A549 treated with CpdA at 1 μM for 4 hours (cell line): Measurements from ENCODE around the gene ALDH2. TPM values are rescaled to one million over a fixed set of nuclear protein-coding genes. Genes with fewer than 3 reads are reported as not detected.

Experiments used
- total RNA-seq: library from RNA; stranded (reverse); fragments of 200-300 nt; extraction: Qiagen RNA extraction; gene quantifications from 5 replicates; pipeline ENCODE4 v1.2.3, GENCODE V29; 2022; ENCODE audit warnings: low read depth

Gene ALDH2
- 72.5 to 94.0 TPM (median 90.8 TPM) in 5 replicates for total RNA-seq

GRCh38 chr12:111766608-111767361 is at the start of gene ALDH2:
ALDH2 (plus strand) TSS chr12:111766933; CDS start chr12:111766983, 50 bp downstream.

GRCh38 chr12:111841750-111842555 is 75.2 kb downstream of the ALDH2 start, which contains the start of gene MAPKAPK5:
MAPKAPK5 (plus strand) TSS chr12:111842228; CDS start chr12:111842734, 506 bp downstream.

Other genes with a start within 250 kb of the ALDH2 start
- 37.8 to 48.6 TPM (median 41.4 TPM) in 5 replicates for gene ATXN2, start 167.6 kb upstream of the ALDH2 start, total RNA-seq
- gene BRAP, start 81.0 kb upstream of the ALDH2 start, total RNA-seq, result 13.4 to 14.3 TPM (median 13.7 TPM) in 5 replicates
- 9.0 to 12.6 TPM (median 11.2 TPM) in 5 replicates for gene ACAD10, start 80.9 kb upstream of the ALDH2 start, total RNA-seq
- 52.6 to 63.1 TPM (median 57.8 TPM) in 5 replicates for gene MAPKAPK5, start 75.3 kb downstream of the ALDH2 start, total RNA-seq
- 5.6 to 7.4 TPM (median 6.3 TPM) in 5 replicates for gene TMEM116, start 246.2 kb downstream of the ALDH2 start, total RNA-seq
- 116 to 137 TPM (median 131 TPM) in 5 replicates for gene ERP29, start 246.5 kb downstream of the ALDH2 start, total RNA-seq